ENCODE results near the gene DOK6. TPM values are rescaled to one million over a fixed set of nuclear protein-coding genes. Genes with fewer than 3 reads are reported as not detected.

DOK6 gene
- total RNA-seq, 1 donor from 2014 or later, result 0.20 TPM

GRCh38 chr18:69432847-69433246 is 32.2 kb downstream of the DOK6 start:
- DNase-seq (ENCODE audit: low read depth in 2 of 2), result no peak

GRCh38 chr18:69435000-69435399 is 34.3 kb downstream of the DOK6 start:
- DNase-seq (ENCODE audit: low read depth in 2 of 2), result no peak

GRCh38 chr18:69444221-69444620 is 43.5 kb downstream of the DOK6 start:
- DNase-seq (ENCODE audit: low read depth in 2 of 2), result no peak

GRCh38 chr18:69447886-69448285 is 47.2 kb downstream of the DOK6 start:
- DNase-seq (ENCODE audit: low read depth in 2 of 2), result no peak

DNA sequence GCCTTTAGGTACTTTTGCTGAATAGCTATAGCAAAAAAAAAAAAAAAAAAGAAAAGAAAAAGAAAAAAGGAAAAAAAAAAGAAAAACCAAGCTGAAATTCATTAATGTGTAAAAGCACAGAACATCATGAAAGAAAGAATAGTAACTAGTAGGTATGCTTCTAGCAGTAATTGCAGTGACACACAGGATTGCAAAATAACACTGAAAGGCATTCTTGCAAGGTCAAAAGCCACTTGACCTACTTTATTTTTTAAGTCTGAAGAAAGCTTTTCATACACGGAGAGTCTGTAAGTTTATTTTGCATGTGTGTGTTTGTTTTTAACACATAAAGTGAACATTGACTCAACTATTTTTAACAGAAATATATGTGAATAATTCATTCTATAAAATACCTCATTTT is 54.4 kb downstream of the DOK6 start:
- DNase-seq (ENCODE audit: low read depth in 2 of 2), result no peak

- peak in 1 of 2 donors; percentile 6 for DNase-seq (ENCODE audit: low read depth in 2 of 2)
These were observed 68.8 kb downstream of the DOK6 start for GRCh38 chr18:69469444-69469919.

DNA sequence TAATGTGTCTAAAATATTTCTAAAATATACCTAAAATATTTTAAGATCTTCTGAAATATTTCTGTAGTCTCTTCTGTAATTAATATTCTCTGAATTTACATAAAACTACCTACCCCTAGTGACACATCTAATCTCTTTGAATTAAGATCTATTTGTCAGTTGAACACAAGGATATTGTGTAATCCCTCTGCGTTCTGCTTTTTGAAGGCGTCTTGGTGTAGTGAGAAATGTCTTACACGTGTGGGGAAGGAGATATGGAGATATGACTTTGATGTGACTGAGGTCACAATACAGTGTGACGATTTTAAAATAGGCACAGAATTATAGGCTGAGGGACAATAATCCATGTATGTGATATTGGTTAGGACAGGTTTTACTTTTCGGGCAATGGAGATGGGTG is 79.8 kb downstream of the DOK6 start:
- DNase-seq (ENCODE audit: low read depth in 2 of 2), result no peak

GRCh38 chr18:69483574-69483973 is 82.9 kb downstream of the DOK6 start:
- DNase-seq (ENCODE audit: low read depth in 2 of 2), result no peak

- peak; percentile 17 to 89 for DNase-seq (ENCODE audit: low read depth in 2 of 2)
These were observed 84.2 kb downstream of the DOK6 start for GRCh38 chr18:69484699-69485396.

DNA sequence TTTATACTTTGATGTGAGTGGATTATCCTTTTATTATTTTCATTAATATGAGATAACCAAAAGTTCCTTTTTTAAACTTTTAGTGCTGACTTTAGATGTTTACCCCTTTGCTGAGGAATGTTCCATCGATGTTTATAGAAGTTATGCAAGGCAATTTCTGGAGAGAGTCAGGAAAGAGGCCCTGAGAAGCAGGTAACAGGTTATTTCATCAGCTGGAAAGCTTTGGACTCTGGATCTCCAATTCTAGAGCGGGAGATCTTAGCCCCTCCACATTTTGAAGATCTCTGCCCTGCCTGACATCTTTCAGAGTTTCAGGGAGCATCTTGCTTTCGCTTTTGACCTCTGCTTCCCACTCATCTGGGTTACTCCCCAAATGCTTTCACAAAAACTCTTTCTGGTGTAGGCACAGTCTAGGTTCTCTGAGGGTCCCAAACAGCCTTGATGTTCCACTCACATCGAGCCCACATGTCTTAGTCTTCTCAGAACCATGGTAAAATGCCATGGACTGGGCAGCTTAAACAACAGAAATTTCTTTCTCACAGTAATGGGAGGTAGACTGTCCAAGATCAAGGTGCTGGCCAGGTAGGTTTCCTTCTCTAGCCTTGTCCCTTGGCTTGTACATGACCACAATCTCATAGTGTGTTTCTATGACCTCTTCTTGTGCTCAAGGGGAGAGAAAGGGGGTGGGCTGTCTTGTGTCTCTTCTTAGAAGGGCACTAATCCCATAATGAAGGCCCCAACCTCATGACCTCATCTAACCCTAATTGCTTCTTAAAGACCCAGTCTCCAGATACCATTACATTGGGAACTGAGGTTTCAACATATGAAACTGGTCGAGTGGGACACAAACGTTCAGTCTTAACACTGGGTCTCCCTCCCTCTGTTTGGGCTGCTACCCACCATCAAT is 87.1 kb downstream of the DOK6 start:
- no peak for DNase-seq (ENCODE audit: low read depth in 2 of 2)

- no peak for DNase-seq (ENCODE audit: low read depth in 2 of 2)
These were observed 89.4 kb downstream of the DOK6 start for GRCh38 chr18:69490072-69490471.

- DNase-seq (ENCODE audit: low read depth in 2 of 2), result no peak
These were observed 90.1 kb downstream of the DOK6 start for GRCh38 chr18:69490813-69491212.

- DNase-seq (ENCODE audit: low read depth in 2 of 2), result no peak
These were observed 90.9 kb downstream of the DOK6 start for GRCh38 chr18:69491576-69491975.

DNA sequence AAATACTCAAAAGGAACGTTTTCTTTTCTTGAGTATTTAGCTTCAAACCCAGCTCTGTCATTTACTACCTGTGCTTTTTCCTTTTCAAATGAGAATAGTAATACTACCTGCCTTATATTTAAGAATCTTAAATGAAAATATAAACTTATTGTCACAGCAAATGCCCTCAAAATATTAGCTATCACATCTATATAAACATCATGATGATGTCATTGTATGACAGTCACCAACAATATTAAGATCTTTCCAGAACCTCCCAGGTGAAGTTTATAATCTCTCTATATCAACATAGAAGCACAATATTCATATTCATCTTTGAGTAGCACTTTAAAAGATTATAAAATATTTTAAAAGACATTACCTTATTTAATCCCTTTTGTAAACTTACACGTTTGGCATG is 92.2 kb downstream of the DOK6 start:
- no peak for DNase-seq (ENCODE audit: low read depth in 2 of 2)

- DNase-seq (ENCODE audit: low read depth in 2 of 2), result no peak
These were observed 94.2 kb downstream of the DOK6 start for GRCh38 chr18:69494841-69495240.

- DNase-seq (ENCODE audit: low read depth in 2 of 2), result no peak
These were observed 94.7 kb downstream of the DOK6 start for GRCh38 chr18:69495338-69495737.

- no peak for DNase-seq (ENCODE audit: low read depth in 2 of 2)
These were observed 95.3 kb downstream of the DOK6 start for GRCh38 chr18:69495841-69496533.

- no peak for DNase-seq (ENCODE audit: low read depth in 2 of 2)
These were observed 118.3 kb downstream of the DOK6 start for GRCh38 chr18:69518989-69519388.

DNA sequence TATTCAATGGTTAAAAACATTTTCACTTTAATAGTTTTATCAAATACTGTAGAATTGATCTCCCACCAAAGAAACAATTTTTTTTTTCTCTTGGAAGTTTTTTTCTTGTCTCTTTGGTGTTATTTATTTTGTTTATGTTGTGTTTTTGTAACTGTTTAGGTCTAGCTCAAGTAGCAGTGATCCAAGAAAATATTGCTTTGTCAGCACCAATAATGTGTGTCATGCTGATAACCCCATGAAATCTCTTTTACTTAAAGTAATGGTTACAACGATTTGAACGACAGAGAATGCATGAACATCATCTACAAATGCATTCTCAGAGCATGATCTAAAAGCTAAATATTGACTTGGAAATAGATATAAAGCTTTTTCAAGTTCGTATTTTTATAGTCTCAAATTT is 122.9 kb downstream of the DOK6 start:
- DNase-seq (ENCODE audit: low read depth in 2 of 2), result no peak

DNA sequence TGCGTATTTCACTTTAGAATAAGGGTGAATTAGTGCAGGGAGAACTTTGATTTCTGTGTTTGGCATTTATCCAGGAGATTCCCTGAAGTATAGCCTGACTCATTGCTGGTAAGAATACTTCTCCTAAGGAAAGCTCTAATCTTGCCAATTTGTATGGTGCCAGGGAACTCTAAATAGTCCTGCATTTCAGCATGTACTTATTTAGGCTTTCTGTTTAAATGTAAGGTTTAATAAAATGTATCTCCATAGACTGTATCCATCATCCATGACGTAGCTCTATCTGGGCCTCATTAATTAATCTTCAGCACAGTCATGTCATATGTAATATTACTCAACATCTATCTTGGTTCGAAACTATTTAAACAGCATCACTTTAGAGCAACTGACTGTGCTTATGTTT is 127.7 kb downstream of the DOK6 start:
- DNase-seq (ENCODE audit: low read depth in 2 of 2), result no peak

- DNase-seq (ENCODE audit: low read depth in 2 of 2), result no peak
These were observed 128.5 kb downstream of the DOK6 start for GRCh38 chr18:69529151-69529550.

DNA sequence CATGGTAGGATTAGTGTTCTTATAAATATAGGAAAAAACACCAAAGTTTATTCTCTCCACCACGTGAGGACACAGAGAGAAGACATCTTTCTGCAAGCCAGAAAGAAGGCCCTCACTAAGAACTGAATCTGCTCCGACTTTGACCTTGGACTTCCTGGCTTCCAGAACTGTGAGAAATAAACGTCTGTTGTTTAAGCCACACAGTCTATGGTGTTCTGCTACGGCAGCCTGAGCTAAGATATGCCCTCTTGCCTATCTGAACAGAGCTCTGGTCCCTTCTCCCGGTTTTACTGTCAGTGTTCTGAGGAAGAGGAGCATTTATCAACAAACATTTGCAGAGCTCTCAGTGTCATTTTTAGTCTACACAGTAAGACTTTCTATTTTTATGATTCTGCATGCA is 131.3 kb downstream of the DOK6 start:
- DNase-seq (ENCODE audit: low read depth in 2 of 2), result no peak
